Measurements from ENCODE around the gene CPA5.

- no peak for TF ChIP-seq CTCF (IDR thresholded peaks at IDR 0.05; ENCODE audit: low read depth, low read length)
- TF ChIP-seq EZH2phosphoT487 (IDR thresholded peaks at IDR 0.05; ENCODE audit: low read depth), result no peak
Measured at GRCh38 chr7:130377178-130377577, 32.6 kb downstream of the CPA5 start.
